Anterior cingulate cortex (tissue), 58 donors: ENCODE data around the gene TFEB.

Source experiments
- DNase-seq, 58 donors: peaks; one replicate each; lab custom pipeline; 2025; lab: John Stamatoyannopoulos, UW

The TFEB gene

GRCh38 chr6:41728073-41728936, 7.1 kb downstream of the TFEB start:
- peak in 25 of 58 donors; percentile 13 to 92 (median 53) for DNase-seq

DNA sequence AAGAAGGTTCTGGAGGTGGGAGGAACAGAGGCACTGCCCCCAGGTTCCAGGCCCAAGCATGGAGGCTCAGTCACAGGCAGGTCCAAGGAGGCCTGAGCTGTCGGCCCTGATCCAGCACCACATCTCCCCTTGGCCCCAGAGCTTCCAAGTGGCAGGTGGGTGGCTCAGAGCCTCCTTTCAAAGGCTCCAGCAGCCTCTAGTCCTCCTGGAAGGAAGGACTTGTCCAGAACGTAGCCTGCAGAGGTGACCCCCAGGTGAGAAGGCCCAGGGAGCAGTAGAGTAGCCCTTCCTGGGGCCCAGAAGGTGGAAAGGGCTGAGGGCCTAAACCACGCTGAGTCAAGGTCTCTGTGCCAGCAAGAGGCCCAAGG, 7.7 kb downstream of the TFEB start:
- no peak for DNase-seq

GRCh38 chr6:41726876-41727275, 8.5 kb downstream of the TFEB start:
- no peak for DNase-seq

GRCh38 chr6:41724586-41725501, 10.6 kb downstream of the TFEB start:
- no peak for DNase-seq

DNA sequence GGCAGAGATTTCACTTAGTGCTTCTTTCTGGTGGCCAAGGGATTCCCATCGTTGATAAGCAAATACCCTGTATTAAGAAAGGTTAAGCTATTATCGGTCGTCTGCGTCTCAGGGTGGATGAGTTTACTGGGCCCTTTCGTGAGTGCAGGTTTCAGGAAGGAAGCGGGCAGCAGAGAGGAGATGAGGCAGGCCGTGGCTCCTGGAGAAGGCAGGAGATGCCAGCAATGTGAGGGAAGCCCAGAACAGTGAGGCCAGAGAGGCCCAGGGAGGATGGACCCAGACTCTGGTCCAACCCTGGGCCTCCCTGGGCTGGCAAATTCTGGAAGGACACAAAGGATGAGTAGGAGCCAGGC, 11.2 kb downstream of the TFEB start:
- no peak for DNase-seq

DNA sequence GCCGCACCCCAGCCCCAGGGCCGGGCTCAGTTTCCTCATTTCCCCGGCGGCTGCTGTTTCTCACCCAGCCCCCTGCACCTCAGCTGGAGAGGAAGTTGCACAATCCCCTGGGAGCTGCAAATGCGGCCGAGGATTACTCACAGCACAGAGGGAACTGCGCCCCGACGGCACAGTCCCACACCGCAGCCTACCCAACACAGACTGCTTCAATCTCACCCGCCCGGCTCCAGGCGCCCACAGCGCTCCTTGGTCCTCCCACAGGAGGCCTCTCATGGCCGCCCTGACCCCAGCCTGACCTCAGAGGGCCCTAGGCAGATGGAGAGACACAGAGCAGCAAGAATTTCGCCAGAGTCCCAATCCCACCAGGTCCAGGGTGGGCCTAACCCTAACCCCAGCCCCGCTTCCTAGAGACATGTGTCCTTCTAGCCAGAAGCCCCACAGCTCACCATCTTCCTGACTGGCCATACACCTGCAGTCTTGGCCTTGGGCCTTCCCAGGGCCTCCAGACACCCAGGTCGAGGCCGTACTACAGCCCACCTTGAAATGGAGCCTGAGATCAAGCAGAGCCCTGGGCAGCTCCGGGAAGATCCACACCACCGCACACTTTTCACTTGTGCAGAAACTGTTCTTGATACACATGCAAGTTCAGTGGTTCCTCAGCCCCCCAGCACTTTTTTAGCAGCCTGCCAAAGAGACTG, 11.7 kb downstream of the TFEB start:
- peak in 36 of 58 donors; percentile 13 to 70 (median 34) for DNase-seq

DNA sequence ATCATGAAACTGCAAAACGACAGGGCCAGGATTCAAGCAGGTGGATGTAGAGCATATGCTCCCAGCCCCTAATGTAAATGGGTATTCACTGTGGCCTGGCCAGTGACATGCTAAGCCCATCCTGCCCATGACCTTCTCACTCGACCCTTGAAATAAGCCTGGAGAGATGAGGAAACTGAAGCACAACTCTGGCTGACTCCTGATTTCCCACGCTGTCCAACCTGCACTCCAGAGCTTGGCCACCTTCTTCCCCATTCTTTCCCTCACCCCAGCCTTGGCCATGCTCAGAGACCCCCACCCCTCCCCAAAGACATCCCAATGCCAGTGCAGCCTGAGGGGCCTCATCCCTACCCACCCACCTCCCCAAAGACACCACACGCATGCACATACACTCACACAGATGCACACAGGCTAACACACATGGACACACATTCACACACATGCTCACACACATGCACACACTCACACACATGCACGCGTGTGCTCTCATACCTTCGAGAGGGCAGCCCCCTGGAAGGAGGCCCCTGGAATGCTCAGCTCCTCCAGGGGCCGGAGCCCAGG, 12.4 kb downstream of the TFEB start:
- no peak for DNase-seq

GRCh38 chr6:41721414-41721813, 14.0 kb downstream of the TFEB start:
- DNase-seq = no peak

DNA sequence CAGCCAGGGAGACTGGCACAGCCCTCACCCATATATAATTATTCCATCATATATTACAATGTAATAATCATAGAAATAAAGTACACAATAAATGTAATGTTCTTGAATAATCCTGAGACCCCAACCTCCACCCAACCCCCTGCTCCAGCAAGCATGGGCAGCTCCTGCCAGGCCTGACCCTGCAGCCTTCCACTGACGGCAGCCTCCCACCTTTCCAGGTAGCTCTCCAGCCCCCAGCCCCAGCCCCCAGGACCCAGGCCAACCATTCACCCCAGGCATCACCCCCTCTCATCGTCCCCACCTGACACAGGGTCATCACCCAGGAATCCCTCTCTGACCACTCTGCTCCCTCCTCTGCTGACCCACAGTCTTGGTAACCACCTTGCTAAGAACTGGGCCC, 14.6 kb downstream of the TFEB start:
- DNase-seq = no peak

DNA sequence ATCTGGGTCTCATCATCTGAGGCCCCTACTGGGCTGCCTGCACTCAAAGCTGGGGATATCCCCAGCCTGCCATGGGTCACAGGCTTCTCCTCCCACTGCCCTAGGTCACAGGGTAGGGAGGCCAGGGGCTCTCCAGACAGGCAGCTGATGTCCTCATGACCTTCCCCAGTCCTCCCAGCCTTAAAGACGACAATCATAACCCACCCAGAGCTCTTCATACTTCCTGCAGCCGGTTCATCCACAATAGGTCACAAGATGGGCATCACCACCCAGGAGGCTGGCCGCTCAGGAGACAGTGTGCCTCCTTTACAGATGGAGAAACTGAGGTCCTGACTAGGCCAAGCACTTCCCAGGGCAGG, 15.2 kb downstream of the TFEB start:
- DNase-seq = no peak

DNA sequence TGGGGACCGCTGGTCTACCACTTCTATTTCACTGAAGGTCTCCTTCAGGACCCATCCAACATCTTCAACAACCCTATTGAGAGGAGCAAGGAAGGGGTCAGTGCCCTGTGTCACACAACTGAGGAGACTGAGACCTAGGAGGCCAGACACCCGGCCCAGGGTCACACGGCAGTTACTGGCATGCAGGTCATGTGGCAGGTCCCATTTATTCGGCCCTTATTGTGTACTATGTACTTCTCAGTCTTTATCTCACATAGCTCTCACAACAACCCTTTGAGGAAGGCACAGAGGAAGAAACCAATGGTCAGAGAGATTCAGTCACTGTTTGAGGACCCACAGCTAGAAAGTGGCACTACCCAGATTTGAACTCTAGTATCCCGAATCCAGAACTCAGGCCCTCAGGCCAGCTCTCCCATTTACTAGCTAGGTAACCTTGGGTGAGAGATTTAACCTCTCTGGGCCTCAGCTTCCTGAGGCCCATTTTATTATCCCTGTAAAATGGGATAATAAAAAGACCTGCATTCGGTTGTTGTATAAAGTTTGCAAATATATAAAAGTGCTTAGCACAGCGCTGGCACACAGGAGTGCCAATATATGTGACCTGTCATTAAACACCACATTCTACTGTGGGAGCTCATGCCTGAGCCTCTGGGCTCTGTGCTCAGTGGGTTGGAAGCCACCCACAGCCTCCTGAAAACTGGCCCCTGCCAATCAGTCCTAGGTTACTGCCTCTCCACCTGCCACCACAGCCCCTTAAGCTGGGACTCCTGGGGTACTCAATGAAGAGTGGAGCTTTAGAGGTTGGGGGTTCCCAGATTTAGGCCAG, 15.8 kb downstream of the TFEB start:
- no peak for DNase-seq

GRCh38 chr6:41718828-41719227, 16.6 kb downstream of the TFEB start:
- DNase-seq = no peak

DNA sequence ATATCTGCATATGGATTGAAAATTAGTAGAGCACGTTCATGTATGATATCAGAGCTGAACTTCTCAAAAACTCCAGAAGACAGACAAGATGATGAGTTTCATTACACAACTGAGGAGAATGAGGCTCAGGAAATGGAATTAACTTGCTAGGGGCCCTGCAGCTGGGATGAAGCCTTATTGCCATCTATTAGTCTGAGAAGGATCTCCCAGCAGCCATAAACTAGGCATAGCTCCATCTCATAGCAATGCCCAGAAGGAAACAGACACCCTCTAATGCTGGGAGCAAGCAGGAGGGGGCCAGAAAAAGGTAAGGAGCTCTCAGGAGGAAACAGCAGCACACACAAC, 18.0 kb downstream of the TFEB start:
- no peak for DNase-seq

DNA sequence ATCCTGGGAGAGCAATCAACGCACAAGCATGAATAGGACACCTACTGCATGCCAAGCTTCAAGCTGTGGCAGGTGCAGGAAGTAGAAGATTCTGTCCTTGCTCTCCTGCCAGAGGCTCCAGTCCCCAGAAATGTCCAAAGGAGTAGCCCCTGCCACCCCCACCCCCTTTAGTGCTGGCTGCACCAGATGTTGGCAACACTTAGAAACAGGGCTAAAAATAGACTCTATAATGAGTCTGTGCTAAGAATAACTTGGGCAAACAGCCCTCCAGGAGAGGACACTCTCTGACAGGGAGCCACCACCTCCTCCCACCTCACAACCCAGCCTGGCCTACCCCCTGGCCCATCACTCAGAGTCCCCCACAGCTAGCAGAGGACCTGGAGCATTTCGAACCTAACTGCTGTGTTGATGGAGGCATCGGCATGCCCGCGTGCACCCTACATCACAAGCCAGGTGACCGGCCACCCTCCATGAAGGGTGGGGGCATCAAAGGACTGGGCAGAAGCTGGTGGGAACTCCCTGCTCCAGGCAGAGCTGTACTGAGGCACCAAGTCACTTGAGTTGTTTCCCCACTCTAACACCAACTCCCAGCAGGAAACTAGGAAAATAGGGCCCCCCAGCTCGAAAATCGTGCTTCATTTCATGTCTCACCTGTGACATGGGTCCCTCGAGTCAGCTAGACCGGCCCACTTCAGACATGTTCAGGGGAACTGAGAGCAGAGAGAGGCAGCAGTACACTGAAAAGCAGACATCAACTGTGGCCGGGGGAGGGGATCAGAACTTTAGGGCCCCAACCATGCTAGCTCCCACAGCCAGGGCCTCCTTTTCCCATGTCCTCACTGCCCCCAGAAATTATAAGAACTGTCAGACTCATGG, 18.7 kb downstream of the TFEB start:
- DNase-seq = peak in 2 of 58 donors; percentile 30 to 59

DNA sequence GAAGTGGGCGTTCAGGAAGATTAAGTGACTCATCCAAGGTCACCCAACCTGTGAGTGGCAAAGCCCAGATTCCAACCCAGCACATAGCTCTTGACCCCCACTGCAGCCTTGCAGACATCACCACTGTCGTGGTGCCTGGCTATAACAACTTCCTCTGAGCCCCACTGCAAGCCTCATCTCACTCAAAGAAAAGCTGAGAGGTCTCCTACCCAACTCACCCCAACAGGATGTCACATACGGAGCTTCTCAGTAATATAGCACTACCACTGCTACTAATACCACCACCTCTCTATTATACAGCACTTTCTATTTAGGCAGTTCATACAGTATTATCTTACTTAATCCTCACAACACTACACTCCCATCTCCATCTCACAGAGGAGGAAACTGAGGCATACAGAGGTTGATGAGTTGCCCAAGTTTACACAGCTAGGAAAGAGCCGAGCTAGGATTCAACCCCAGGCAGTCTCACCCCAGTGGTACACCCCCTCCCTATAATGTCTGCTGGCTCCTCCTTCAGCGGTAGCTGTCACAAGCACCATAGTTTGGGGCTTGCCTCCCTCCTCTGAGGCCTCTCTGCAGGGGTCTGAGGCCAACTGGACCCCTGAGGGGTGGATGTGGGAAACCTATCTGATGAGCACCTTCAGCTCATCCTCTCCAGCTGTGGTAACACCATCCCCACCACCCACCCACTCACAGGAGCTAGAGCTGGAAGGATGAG, 19.5 kb downstream of the TFEB start:
- no peak for DNase-seq

GRCh38 chr6:41714556-41715273, 20.7 kb downstream of the TFEB start:
- DNase-seq = no peak

DNA sequence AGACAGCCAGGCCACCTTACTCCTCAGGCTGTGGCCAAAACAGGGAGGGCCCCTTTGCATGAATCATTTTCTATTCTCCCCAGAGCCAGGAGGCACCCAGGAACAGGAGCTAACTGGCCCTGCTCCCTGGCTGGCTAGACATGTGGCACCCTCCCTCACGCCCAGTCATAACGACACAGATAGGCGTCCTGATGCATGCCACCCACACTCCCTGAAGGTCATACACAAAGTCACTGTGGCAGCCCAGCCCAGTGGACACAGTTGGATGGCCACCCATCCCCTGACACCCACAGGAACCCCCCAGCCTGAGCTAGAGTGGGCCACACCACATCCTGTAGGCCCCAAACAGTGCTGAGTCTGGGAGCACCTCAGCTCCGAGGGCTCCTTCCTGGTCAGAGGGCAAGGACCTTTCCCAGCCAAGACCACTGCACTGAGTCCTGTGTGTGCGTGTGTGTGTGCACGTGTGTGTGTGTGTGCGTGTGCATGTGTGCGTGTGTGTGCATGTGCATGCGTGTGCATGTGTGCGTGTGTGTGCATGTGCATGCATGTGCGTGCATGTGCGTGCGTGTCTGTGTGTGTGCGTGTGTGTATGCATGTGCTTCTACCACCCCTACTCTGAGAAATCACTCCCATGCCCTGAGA, 21.6 kb downstream of the TFEB start:
- peak in 11 of 58 donors; percentile 46 to 70 (median 59) for DNase-seq
